M059J (cell line): Measurements from ENCODE around the gene PLET1. TPM values are rescaled to one million over a fixed set of nuclear protein-coding genes. Genes with fewer than 3 reads are reported as not detected.
"Not testable (repeated sequence)": the region's sequence is repeated elsewhere in the genome, so short reads cannot be mapped to it uniquely, and the experiment has no call there.

Experiments used
- DNase-seq: peaks from one replicate; pipeline ENCODE4 v3.0.0-alpha.2; 2012; ENCODE audit warnings: low read depth
- total RNA-seq: library from RNA; depleted of rRNA; stranded (reverse); fragments of >200 nt; shearing (Covaris generic); gene quantifications from 2 replicates; pipeline ENCODE4 v1.2.3, GENCODE V29; 2014; rRNA removed

PLET1 gene
- total RNA-seq, 1 experiment from 2014 or later, result not detected

DNA sequence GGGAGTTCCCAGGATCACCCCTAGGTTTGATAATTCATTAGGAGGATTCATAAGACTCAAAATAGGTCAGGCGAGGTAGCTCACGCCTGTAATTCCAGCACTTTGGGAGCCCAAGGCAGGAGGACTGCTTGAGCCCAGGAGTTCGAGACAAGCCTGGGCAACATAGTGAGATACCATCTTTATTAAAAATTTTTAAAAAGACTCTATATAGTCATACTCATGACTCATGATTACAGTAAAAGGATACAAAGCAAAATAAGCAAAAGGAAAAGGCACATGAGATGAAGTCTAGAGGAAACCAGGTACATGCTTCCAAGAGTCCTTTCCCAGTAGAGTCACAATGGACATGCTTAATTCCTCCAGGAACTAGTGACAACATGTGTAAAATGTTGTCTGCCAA is 48.4 kb downstream of the PLET1 start:
- DNase-seq, result no peak

DNA sequence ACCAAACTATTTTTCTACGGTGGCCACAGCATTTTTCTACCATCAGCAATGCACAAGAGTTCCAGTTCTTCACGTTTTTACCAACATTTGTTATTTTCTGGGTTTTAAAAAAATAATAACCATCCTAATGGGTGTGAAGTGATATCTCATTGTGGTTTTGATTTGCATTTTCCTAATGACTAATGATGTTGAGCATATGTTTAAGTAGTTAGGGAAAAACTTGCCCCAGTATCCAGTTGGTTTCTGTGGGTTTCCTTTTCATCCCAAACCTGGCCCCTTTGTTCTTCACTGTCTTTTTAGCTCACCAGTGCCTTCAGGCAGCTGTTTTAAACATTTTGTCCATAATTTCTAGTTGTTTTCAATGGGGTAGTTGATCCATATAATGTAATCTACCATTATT is 49.1 kb downstream of the PLET1 start:
- DNase-seq, result no peak

DNA sequence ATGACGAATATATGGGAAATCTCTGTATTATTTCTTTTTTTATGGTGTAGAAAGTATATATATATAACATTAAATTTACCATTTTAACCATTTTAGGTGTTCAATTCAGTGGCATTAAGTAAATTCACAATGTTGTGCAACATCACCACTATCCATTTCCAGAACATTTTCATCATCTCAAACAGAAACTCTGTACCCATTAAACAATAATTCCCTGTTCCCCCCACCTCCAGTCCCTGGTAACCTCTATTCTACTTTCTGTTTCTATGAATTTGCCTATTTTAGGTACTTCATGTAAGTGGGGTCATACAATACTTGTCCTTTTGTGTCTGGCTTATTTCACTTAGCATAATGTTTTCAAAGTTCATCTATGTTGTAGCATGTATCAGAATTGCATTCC is 49.8 kb downstream of the PLET1 start:
- DNase-seq, result no peak

DNA sequence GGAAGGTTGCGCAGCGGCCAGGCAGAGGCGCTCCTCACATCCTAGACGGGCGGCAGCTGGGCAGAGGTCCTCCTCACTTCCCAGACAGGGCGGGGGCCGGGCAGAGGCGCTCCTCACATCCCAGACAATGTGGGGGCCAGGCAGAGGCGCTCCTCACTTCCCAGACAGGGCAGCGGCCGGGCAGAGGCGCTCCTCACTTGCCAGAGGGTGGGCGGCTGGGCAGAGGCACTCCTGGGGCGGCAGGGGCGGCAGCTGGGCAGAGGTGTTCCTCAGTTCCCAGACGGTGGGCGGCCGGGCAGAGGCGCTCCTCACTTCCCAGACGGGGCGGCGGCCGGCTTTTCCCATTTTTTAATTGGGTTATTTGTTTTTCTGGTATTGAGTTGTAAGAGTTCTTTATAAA is 54.6 kb downstream of the PLET1 start:
- DNase-seq, result no peak

DNA sequence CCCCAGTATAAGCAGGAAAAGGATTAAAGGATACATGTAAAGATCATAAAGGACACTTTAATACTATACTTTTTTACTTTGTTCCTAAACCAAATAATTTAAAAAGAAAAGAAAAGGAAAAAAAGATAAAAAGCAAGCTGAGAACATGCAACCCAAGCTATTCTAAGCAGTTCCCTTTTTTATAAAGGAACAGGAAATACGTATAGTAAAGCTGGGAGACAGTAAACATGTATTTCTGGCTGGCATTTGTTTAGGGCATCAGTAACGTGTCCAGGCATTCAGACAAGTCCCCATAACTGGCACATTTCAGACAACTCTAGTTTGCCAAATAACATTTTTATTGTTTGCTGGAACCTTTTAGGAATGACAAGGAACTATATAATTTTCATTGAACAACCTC is 60.4 kb downstream of the PLET1 start:
- DNase-seq, result no peak

DNA sequence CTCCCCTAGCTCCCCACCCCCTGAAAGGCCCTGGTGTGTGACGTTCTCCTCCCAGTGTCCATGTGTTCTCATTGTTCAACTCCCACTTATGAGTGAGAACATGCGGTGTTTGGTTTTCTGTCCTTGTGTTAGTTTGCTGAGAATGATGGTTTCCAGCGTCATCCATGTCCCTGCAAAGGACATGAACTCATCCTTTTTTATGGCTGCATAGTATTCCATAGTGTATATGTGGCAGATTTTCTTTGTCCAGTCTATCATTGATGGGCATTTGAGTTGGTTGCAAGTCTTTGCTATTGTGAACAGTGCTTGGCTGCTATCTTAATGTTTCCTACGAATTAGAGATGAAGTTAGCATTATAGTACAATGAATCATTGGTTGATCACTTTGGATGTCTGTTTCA is 61.6 kb downstream of the PLET1 start:
- DNase-seq, result not testable (repeated sequence)

Other genes with a start within 250 kb of the PLET1 start
- 32.0 and 45.7 TPM in 2 replicates for gene DLAT, start 235.5 kb downstream of the PLET1 start, total RNA-seq
- gene PIH1D2, start 186.8 kb downstream of the PLET1 start, total RNA-seq, result 1.4 and 1.9 TPM in 2 replicates
- gene NKAPD1, start 186.6 kb downstream of the PLET1 start, total RNA-seq, result 26.1 and 29.8 TPM in 2 replicates
- 77.2 and 89.5 TPM in 2 replicates for gene TIMM8B, start 174.1 kb downstream of the PLET1 start, total RNA-seq
- 205 and 225 TPM in 2 replicates for gene SDHD, start 174.0 kb downstream of the PLET1 start, total RNA-seq
- gene IL18, start 96.8 kb downstream of the PLET1 start, total RNA-seq, result 0.64 and 1.3 TPM in 2 replicates
- gene TEX12, start 93.5 kb downstream of the PLET1 start, total RNA-seq, result 0.22 TPM in 1 of 2 replicates, not detected in the other
- gene BCO2, start 85.3 kb downstream of the PLET1 start, total RNA-seq, result 1.0 TPM in 1 of 2 replicates, not detected in the other
- gene PTS, start 34.4 kb downstream of the PLET1 start, total RNA-seq, result 60.6 and 86.9 TPM in 2 replicates